ENCODE measurements around the gene ATP8B4. TPM values are rescaled to one million over a fixed set of nuclear protein-coding genes. Genes with fewer than 3 reads are reported as not detected.

The ATP8B4 gene
- total RNA-seq, 1 experiment from 2014 or later = not detected

- Histone ChIP-seq H3K4me3 (ENCODE audit: low read depth in 2 of 2, low read length in 2 of 2) (no peak overlapping the region), H3K36me3 (ENCODE audit: control insufficient read depth, insufficient read depth, low read length) (no peaks in the 10 kb centered on the region), H3K9me3 (ENCODE audit: control insufficient read depth, insufficient read depth, low read depth, low read length) (no peaks in the 10 kb centered on the region), H3K4me1 (ENCODE audit: control insufficient read depth, insufficient read depth, low read length) (no peaks in the 10 kb centered on the region), H3K27ac (ENCODE audit: low read length) (no peak overlapping the region), H3K27me3 (ENCODE audit: control insufficient read depth, insufficient read depth, low read length) (no peaks in the 10 kb centered on the region)
- TF ChIP-seq POLR2AphosphoS5 (IDR thresholded peaks at IDR 0.05; ENCODE audit: low read depth, low read length) (no peak), TCF7L2 (IDR thresholded peaks at IDR 0.05; ENCODE audit: low read depth, low read length) (no peak), CTCF (IDR thresholded peaks at IDR 0.05) (no peak), REST (IDR thresholded peaks at IDR 0.05; ENCODE audit: insufficient read depth in 1 of 2, low read depth in 2 of 2, low read length in 1 of 2) (no peak), SIN3A (IDR thresholded peaks at IDR 0.05; ENCODE audit: borderline replicate concordance, insufficient read depth, low read depth, low read length) (no peak)
- BruUV-seq (replicated peaks) = no TSS peak
- no peak for DNase-seq (ENCODE audit: low read depth, low spot score)
- no peak for ATAC-seq
- POLR2A ChIA-PET = no interaction called here
- intact Hi-C loops (cut with micrococcal nuclease; ENCODE audit: unreplicated experiment) = no loop called here
- in situ Hi-C loops (cut with HindIII; ENCODE audit: low pct_unique_long_range_greater_than_20kb, low sequenced_read_pairs) = no loop called here
- CTCF ChIA-PET = no interaction called here
These were observed 263.0 kb downstream of the ATP8B4 start for GRCh38 chr15:49855917-49856637.

GRCh38 chr15:49852756-49853155, 266.3 kb downstream of the ATP8B4 start:
- no peak overlapping the region for H3K27ac ChIP-seq (ENCODE audit: low read length)
- no peaks in the 10 kb centered on the region for H3K4me1 ChIP-seq (ENCODE audit: control insufficient read depth, insufficient read depth, low read length)
- intact Hi-C loops (cut with micrococcal nuclease; ENCODE audit: unreplicated experiment) = no loop called here
- CTCF ChIA-PET = no interaction called here
- ATAC-seq = no peak
- POLR2A ChIA-PET = no interaction called here
- no peaks in the 10 kb centered on the region for H3K36me3 ChIP-seq (ENCODE audit: control insufficient read depth, insufficient read depth, low read length)
- no peak for TF ChIP-seq TCF7L2 (IDR thresholded peaks at IDR 0.05; ENCODE audit: low read depth, low read length)
- TF ChIP-seq CTCF (IDR thresholded peaks at IDR 0.05) = no peak
- no peak for TF ChIP-seq REST (IDR thresholded peaks at IDR 0.05; ENCODE audit: insufficient read depth in 1 of 2, low read depth in 2 of 2, low read length in 1 of 2)
- no peak for TF ChIP-seq POLR2AphosphoS5 (IDR thresholded peaks at IDR 0.05; ENCODE audit: low read depth, low read length)
- no peak for TF ChIP-seq SIN3A (IDR thresholded peaks at IDR 0.05; ENCODE audit: borderline replicate concordance, insufficient read depth, low read depth, low read length)
- no peaks in the 10 kb centered on the region for H3K9me3 ChIP-seq (ENCODE audit: control insufficient read depth, insufficient read depth, low read depth, low read length)
- H3K27me3 ChIP-seq (ENCODE audit: control insufficient read depth, insufficient read depth, low read length) = no peaks in the 10 kb centered on the region
- H3K4me3 ChIP-seq (ENCODE audit: low read depth in 2 of 2, low read length in 2 of 2) = no peak overlapping the region
- in situ Hi-C loops (cut with HindIII; ENCODE audit: low pct_unique_long_range_greater_than_20kb, low sequenced_read_pairs) = no loop called here
- no peak for DNase-seq (ENCODE audit: low read depth, low spot score)
- no TSS peak for BruUV-seq (replicated peaks)

Data from Panc1 (cell line).